Regular cardiac myocyte (primary cell): Measurements from ENCODE around the gene THRSP. TPM values are rescaled to one million over a fixed set of nuclear protein-coding genes. Genes with fewer than 3 reads are reported as not detected.

ENCODE experiments used
- total RNA-seq: library from RNA; depleted of rRNA; stranded (reverse); fragments of >200 nt; gene quantifications from 2 replicates; pipeline ENCODE4 v1.2.3, GENCODE V29; 2014

Gene THRSP, protein sequence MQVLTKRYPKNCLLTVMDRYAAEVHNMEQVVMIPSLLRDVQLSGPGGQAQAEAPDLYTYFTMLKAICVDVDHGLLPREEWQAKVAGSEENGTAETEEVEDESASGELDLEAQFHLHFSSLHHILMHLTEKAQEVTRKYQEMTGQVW
- not detected in 2 replicates for total RNA-seq

DNA sequence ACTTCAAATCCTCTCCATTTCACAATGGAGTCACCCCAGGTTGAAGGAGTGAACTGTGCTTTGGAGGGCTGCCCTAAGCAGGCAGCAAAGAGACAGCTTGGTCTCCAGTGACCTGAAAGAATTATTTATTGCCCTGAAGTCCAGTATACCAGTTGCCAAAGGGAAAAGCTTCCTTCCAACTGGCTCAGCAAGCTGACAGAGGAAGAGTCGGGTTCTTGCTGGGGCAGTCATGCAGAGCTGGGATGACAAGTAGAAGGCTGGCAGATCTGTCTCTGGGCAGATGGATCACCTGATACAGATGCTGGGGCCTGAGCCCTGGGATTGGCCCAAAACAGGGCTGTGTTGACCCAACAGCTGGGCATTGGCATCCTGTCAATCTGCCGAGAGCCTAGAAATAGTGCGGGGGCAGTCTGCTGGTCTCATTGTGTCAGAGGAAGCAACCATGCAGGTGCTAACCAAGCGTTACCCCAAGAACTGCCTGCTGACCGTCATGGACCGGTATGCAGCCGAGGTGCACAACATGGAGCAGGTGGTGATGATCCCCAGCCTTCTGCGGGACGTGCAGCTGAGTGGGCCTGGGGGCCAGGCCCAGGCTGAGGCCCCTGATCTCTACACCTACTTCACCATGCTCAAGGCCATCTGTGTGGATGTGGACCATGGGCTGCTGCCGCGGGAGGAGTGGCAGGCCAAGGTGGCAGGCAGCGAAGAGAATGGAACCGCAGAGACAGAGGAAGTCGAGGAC lies at the start of gene THRSP:
THRSP (plus strand) TSS at position 422 of the 742 bp plus-strand sequence; CDS start at position 443, 21 bp downstream.

DNA sequence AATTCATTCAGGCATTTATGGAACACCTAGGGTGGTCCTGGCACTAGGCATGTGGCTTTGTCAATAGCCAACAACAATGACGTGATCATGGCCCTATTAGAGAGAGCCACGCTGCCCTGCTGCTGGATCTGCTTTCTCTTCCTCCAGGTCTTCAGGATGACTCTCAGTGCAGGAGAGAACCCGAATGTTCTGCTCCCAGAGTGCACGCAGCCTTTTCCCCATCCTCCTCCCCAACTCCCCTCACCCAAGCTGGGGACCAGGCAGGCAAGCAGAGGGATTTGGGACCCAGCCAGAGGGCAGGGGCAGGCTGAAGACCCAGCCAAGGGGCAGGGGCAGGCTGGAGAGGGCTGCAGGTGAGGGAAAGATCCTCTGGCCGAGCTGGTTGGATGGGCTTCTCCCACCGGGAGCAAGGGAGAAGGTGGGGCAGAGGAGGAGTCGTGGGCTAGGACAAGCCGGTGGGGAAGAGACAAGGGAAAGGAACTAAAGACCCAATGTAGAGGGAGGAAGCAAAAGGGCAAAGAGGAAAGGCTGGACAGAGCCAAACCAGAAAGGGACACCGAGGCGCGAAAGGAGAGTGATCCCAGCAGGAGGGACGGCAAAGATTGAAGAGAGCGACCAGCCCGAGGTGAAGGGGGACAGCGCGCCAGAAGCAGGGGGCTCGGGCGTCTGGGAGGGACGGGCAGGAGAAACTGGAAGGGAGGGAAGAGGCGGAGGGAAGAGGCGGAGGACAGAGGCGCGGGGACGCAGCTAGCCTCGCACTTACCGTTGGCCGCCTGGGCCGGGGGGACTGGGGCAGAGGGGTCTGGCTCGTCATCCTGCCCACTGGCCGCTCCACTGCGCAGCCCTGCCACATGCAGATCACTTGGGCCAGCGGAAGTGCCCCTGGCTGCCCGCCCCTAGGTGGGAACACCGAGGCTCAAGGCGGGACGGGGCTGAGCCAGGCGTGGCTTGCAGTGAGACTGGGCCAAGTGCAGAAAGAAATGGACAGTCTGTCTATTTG lies 41.0 kb upstream of the THRSP start, which contains the start of gene KCTD14:
KCTD14 (minus strand) TSS at position 880 of the 1,000 bp plus-strand sequence; CDS start at position 853, 27 bp downstream.

DNA sequence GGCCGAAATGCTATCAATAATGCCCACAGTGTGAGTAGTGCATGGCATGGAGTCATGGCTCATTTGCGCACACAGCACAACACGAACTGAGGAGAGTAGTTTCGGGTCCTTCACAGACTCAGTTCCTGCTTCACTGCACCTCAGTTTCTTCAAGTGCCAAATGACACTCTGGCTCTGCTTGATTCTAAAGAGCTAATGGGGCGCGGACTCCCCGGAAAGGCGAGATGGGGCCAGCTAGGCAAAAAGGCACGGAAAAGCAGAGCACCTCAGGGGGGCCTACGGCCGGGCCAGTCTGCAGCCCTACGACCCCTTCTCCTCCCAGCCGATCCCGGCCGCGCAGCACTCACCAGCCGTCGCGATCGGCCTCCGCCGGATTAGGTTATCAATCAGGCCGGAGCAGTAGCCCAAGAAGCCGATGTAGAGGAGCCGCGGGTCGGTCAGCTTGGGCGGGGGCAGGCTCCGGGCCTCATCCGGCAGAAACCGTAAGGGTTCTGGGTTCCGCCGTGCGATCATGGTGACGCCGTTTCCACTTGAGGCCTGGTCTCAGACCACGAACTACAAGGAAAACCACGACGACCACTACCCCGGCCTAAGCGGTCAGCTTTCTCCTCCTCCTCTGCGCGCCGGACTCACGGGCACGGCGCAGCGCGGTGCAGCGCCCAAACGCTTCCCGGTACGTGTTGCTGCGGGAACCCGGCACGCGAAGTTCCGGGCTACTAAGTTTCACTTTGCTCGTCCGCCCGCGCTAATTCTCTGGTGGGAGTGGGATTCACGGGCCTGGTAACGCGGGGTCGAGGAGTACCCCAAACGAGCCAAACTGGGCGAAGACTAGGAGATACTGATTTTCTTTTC lies 15.8 kb downstream of the THRSP start, which contains the start of gene NDUFC2:
NDUFC2 (minus strand) TSS at position 631 of the 852 bp plus-strand sequence; CDS start at position 513, 118 bp downstream.

Other genes starting within 250 kb of the THRSP start
- gene RSF1, start 243.1 kb upstream of the THRSP start, total RNA-seq = 51.6 and 57.5 TPM in 2 replicates
- gene AAMDC, start 242.7 kb upstream of the THRSP start, total RNA-seq = 37.8 and 42.9 TPM in 2 replicates
- 37.2 and 41.4 TPM in 2 replicates for gene INTS4, start 69.2 kb upstream of the THRSP start, total RNA-seq
- gene KCTD14, start 40.6 kb upstream of the THRSP start, total RNA-seq = 0.56 and 1.9 TPM in 2 replicates
- gene NDUFC2, start 16.0 kb downstream of the THRSP start, total RNA-seq = 104 and 109 TPM in 2 replicates
- 32.1 and 34.9 TPM in 2 replicates for gene ALG8, start 75.8 kb downstream of the THRSP start, total RNA-seq
- 6.9 and 8.5 TPM in 2 replicates for gene KCTD21, start 124.8 kb downstream of the THRSP start, total RNA-seq
- gene USP35, start 125.1 kb downstream of the THRSP start, total RNA-seq = 8.8 and 16.1 TPM in 2 replicates